ENCODE results near the gene PDGFRB. TPM values are rescaled to one million over a fixed set of nuclear protein-coding genes. Genes with fewer than 3 reads are reported as not detected.

Gene PDGFRB
- total and polyA plus RNA-seq, 10 of the 15 experiments (the other 5 are each of a cell fraction or from before 2014, with no cell fraction given) = 0.02 to 3.0 (median 1.0) TPM

DNA sequence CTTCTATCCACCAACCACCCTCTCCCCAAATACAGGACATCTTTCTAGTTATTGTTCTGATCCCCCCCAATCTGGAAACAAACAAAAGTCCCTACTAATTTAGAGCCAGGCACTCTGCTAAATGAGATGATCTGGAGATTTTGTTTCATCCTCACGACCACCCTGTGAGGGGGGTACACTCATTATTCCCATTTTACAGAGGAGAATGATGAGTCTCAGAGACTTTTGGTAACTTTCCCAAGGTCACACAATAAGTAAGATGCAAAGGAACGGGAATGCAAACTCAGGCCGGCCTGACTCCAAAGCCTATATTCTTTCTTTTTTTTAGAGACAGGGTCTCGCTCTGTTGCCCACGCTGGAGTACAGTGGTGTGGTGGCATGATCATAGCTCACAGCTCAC lies 9.4 kb downstream of the PDGFRB start (continued):
- TF ChIP-seq PRDM15 (CRISPR knock-in tag; IDR thresholded peaks at IDR 0.05) (no peak), ATF3 (IDR thresholded peaks at IDR 0.05; ENCODE audit: borderline replicate concordance, extremely low read depth, low read depth, low read length) (no peak), ZBTB4 (CRISPR knock-in tag; IDR thresholded peaks at IDR 0.05) (no peak), SP1 (IDR thresholded peaks at IDR 0.05; ENCODE audit: low read depth, low read length) (no peak), PML (IDR thresholded peaks at IDR 0.05; ENCODE audit: low read length) (no peak), SMARCA5 (IDR thresholded peaks at IDR 0.05) (no peak), ETV6 (conservative IDR thresholded peaks at IDR 0.05 in 1 of 2, IDR thresholded peaks at IDR 0.05 in 1 of 2; ENCODE audit: borderline replicate concordance in 1 of 2, low read depth in 1 of 2) (no peak)
- TF ChIP-seq, protein P1, sequence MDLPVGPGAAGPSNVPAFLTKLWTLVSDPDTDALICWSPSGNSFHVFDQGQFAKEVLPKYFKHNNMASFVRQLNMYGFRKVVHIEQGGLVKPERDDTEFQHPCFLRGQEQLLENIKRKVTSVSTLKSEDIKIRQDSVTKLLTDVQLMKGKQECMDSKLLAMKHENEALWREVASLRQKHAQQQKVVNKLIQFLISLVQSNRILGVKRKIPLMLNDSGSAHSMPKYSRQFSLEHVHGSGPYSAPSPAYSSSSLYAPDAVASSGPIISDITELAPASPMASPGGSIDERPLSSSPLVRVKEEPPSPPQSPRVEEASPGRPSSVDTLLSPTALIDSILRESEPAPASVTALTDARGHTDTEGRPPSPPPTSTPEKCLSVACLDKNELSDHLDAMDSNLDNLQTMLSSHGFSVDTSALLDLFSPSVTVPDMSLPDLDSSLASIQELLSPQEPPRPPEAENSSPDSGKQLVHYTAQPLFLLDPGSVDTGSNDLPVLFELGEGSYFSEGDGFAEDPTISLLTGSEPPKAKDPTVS (IDR thresholded peaks at IDR 0.05; ENCODE audit: low read depth, low read length) = no peak
